Hepatocyte (in vitro differentiated cells): ENCODE data around the gene SPCS1.

Experiments
- EZH2 ChIP-seq: fragments of 200-600 bp; sonication (generic); IDR thresholded peaks from 2 replicates; pipeline ENCODE4 v1.6.1; 2016; ENCODE audit warnings: antibody characterized with exemption, mild to moderate bottlenecking, borderline replicate concordance
- TF ChIP-seq, protein P1 (sequence below): fragments of 200-600 bp; sonication (generic); IDR thresholded peaks from 2 replicates; pipeline ENCODE4 v1.5.1; 2016; ENCODE audit warnings: antibody characterized with exemption, mild to moderate bottlenecking; ENCODE audit not compliant: poor library complexity

GRCh38 chr3:52743152-52743551 is 37.2 kb downstream of the SPCS1 start:
- TF ChIP-seq, protein P1, sequence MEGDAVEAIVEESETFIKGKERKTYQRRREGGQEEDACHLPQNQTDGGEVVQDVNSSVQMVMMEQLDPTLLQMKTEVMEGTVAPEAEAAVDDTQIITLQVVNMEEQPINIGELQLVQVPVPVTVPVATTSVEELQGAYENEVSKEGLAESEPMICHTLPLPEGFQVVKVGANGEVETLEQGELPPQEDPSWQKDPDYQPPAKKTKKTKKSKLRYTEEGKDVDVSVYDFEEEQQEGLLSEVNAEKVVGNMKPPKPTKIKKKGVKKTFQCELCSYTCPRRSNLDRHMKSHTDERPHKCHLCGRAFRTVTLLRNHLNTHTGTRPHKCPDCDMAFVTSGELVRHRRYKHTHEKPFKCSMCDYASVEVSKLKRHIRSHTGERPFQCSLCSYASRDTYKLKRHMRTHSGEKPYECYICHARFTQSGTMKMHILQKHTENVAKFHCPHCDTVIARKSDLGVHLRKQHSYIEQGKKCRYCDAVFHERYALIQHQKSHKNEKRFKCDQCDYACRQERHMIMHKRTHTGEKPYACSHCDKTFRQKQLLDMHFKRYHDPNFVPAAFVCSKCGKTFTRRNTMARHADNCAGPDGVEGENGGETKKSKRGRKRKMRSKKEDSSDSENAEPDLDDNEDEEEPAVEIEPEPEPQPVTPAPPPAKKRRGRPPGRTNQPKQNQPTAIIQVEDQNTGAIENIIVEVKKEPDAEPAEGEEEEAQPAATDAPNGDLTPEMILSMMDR, result no peak
- no peak for TF ChIP-seq EZH2
